Thyroid gland (tissue), 4 donors: ENCODE measurements around the gene ADGRG7.
"Not testable (repeated sequence)": the region's sequence is repeated elsewhere in the genome, so short reads cannot be mapped to it uniquely, and the experiment has no call there.

Experiments
- CTCF ChIP-seq, 6 experiments: fragments of 200-600 bp in 3 of 6; fragments of 450-650 bp in 3 of 6; sonication (generic) in 3 of 6; IDR thresholded peaks; one replicate each; pipeline ENCODE4 v1.5.1; 2016 to 2019; ENCODE audit warnings: antibody characterized with exemption in 6 of 6, mild to moderate bottlenecking in 2 of 6, inconsistent platforms in 1 of 6, moderate library complexity in 1 of 6
- POLR2A ChIP-seq, 2 donors: fragments of 450-650 bp; IDR thresholded peaks; one replicate each; pipeline ENCODE4 v1.6.1; 2017; ENCODE audit warnings: antibody characterized with exemption in 2 of 2, mild to moderate bottlenecking in 2 of 2, moderate library complexity in 1 of 2

GRCh38 chr3:100661294-100661693 is 51.9 kb downstream of the ADGRG7 start:
- TF ChIP-seq CTCF, POLR2A (IDR thresholded peaks at IDR 0.05): not testable (repeated sequence)
